MM.1S (cell line): ENCODE measurements around the gene SOBP.

Source experiments
- CTCF ChIP-seq: fragments of 300-600 bp; sonication (generic); IDR thresholded peaks from 2 replicates; pipeline ENCODE4 v1.5.1; 2016; ENCODE audit warnings: antibody characterized with exemption, low read length, mixed read lengths
- EZH2 ChIP-seq: fragments of 300-600 bp; sonication (generic); optimal IDR thresholded peaks from 2 replicates; pipeline ENCODE3; 2017; ENCODE audit warnings: low read depth, mild to moderate bottlenecking, antibody characterized with exemption, low read length, mixed read lengths
- EZH2phosphoT487 ChIP-seq: fragments of 300-600 bp; sonication (generic); IDR thresholded peaks from 2 replicates; pipeline ENCODE4 v1.6.1; 2018; ENCODE audit warnings: antibody characterized with exemption, low read length

- TF ChIP-seq CTCF (no peak), EZH2 (no peak), EZH2phosphoT487 (no peak)
These were observed 189.5 kb downstream of the SOBP start for GRCh38 chr6:107679457-107679856.
